Ishikawa (cell line): ENCODE measurements around the gene OTULIN.

Experiments
- CEBPB ChIP-seq: IDR thresholded peaks from 2 replicates; pipeline ENCODE4 v1.6.1; 2012
- CREB1 ChIP-seq: IDR thresholded peaks from 2 replicates; pipeline ENCODE4 v1.6.1; 2012; ENCODE audit warnings: low read depth
- EGR1 ChIP-seq: IDR thresholded peaks from 2 replicates; pipeline ENCODE4 v1.6.1; 2012
- EP300 ChIP-seq: IDR thresholded peaks from 2 replicates; pipeline ENCODE4 v1.6.1; 2012; ENCODE audit warnings: borderline replicate concordance
- FOXM1 ChIP-seq: IDR thresholded peaks from 2 replicates; pipeline ENCODE4 v1.6.1; 2012; ENCODE audit warnings: low read depth, borderline replicate concordance
- MAX ChIP-seq: IDR thresholded peaks from 2 replicates; pipeline ENCODE4 v1.6.1; 2012
- NFIC ChIP-seq: IDR thresholded peaks from 2 replicates; pipeline ENCODE4 v1.6.1; 2012
- RAD21 ChIP-seq: IDR thresholded peaks from 2 replicates; pipeline ENCODE4 v1.6.1; 2012; ENCODE audit warnings: low read depth
- REST ChIP-seq: IDR thresholded peaks from 2 replicates; pipeline ENCODE4 v1.6.1; 2012; ENCODE audit warnings: low read depth, mild to moderate bottlenecking
- TAF1 ChIP-seq: IDR thresholded peaks from 2 replicates; pipeline ENCODE4 v1.6.1; 2012; ENCODE audit warnings: low read depth, mild to moderate bottlenecking
- TEAD4 ChIP-seq: IDR thresholded peaks from 2 replicates; pipeline ENCODE4 v1.6.1; 2012
- USF1 ChIP-seq: IDR thresholded peaks from 2 replicates; pipeline ENCODE4 v1.6.1; 2012
- YY1 ChIP-seq: IDR thresholded peaks from 2 replicates; pipeline ENCODE4 v1.6.1; 2012; ENCODE audit warnings: low read depth
- ZBTB7A ChIP-seq: IDR thresholded peaks from 2 replicates; pipeline ENCODE4 v1.6.1; 2012; ENCODE audit warnings: low read depth

GRCh38 chr5:14723701-14724132, 59.2 kb downstream of the OTULIN start:
- TF ChIP-seq ZBTB7A (no peak), CREB1 (no peak), TEAD4 (no peak), EP300 (no peak), YY1 (no peak), RAD21 (no peak), TAF1 (no peak), MAX (no peak), NFIC (no peak), REST (no peak), FOXM1 (no peak), CEBPB (no peak), EGR1 (no peak), USF1 (no peak)
